NCI-H1417 (cell line): Measurements from ENCODE around the gene SPRYD4.
A peak's percentile ranks its signal among the peaks of the same experiment; 100 is the strongest.

Experiments
- DNase-seq, 3 experiments: peaks; one replicate each; lab custom pipeline; 2025; lab: John Stamatoyannopoulos, UW

The SPRYD4 gene

GRCh38 chr12:56521590-56522371, 53.4 kb downstream of the SPRYD4 start, which contains the start of gene RBMS2:
RBMS2 (plus strand) TSS chr12:56521820; CDS start chr12:56522024, 204 bp downstream.
- peak; percentile 52 to 79 (median 52) for DNase-seq

- DNase-seq: peak in 1 of 3 experiments; percentile 39
Measured at GRCh38 chr12:56522411-56523193, 54.2 kb downstream of the SPRYD4 start.

GRCh38 chr12:56528846-56529245, 60.5 kb downstream of the SPRYD4 start:
- no peak for DNase-seq
